ENCODE measurements around the gene PPARGC1A.
A peak's percentile ranks its signal among the peaks of the same experiment; 100 is the strongest.

Gene PPARGC1A

DNA sequence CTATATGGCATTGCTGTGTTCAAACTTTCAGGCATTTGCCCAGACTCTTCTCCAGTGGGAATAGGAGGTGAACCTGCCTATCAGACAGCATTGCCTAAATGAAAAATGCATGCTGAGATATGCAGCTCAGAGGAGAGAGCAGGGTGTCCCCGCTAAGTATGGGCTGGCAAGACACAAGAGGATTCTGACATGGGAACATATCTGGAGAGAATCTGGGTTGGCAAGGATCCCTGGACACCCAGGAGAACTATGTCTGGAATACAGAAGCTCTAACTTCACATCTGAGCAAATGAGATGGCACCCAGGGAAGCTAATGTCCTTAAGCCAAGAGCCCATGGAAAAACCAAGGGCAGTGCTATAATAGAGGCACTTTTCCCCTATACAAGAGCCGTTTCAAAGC lies 18.4 kb downstream of the PPARGC1A start:
- no peak overlapping the region for H3K4me3 ChIP-seq (ENCODE audit: low read depth, low read length)
- no peak for DNase-seq (ENCODE audit: low read depth)
- TF ChIP-seq, protein P1, sequence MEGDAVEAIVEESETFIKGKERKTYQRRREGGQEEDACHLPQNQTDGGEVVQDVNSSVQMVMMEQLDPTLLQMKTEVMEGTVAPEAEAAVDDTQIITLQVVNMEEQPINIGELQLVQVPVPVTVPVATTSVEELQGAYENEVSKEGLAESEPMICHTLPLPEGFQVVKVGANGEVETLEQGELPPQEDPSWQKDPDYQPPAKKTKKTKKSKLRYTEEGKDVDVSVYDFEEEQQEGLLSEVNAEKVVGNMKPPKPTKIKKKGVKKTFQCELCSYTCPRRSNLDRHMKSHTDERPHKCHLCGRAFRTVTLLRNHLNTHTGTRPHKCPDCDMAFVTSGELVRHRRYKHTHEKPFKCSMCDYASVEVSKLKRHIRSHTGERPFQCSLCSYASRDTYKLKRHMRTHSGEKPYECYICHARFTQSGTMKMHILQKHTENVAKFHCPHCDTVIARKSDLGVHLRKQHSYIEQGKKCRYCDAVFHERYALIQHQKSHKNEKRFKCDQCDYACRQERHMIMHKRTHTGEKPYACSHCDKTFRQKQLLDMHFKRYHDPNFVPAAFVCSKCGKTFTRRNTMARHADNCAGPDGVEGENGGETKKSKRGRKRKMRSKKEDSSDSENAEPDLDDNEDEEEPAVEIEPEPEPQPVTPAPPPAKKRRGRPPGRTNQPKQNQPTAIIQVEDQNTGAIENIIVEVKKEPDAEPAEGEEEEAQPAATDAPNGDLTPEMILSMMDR (IDR thresholded peaks at IDR 0.05; ENCODE audit: control insufficient read depth, extremely low read depth, insufficient read depth) = no peak

DNA sequence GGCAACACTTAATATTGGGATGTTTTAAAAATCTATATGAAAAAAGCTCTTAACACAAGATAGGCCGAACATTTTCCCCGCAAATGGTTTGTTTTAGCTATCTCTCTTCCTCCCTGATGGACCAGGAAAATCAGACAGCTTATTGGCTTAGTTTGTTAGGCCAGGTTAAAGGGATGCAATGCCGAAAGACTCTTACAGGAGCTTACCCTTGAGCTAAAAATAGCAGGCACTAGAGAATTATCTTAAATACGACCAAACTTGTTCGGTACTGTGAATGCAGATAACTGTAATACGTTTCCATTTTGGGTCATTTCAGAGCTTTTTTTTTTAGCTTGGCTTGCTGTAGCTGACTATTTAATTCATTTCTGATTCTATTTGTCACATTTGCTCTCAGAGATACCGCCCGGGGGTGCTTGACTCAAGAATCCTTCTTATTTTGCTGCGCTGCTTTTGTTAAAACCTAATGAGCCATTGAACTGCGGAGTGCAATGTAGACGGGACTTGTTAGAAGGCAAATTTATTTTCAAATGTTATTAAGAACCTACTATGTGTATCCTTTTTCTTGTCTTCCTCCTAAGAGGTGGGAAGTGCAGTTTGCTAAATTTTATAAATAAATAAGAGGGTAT lies 23.3 kb downstream of the PPARGC1A start:
- TF ChIP-seq, protein P1 (IDR thresholded peaks at IDR 0.05; ENCODE audit: control insufficient read depth, extremely low read depth, insufficient read depth) = no peak
- H3K4me3 ChIP-seq (ENCODE audit: low read depth, low read length) = no peak overlapping the region
- DNase-seq (ENCODE audit: low read depth) = no peak

DNA sequence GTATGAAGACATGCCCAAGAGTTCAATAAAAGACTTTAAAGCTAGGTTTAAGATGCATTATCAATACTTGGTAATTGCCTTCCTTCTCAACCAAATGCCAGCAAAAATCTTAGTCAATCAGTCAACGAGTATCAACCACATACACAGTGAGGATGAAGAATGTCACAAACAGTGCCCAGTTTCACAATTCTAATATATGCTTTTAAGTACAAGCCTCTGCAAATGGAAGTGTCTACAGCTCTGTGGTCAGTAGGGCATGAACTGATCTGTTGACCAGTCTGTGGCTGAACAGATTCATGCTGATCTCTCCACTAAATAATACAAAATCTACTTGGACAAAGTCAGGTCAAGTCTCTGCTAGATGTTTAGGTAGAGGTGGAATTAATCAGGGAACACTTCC lies 27.9 kb downstream of the PPARGC1A start:
- TF ChIP-seq, protein P1 (IDR thresholded peaks at IDR 0.05; ENCODE audit: control insufficient read depth, extremely low read depth, insufficient read depth) = no peak

DNA sequence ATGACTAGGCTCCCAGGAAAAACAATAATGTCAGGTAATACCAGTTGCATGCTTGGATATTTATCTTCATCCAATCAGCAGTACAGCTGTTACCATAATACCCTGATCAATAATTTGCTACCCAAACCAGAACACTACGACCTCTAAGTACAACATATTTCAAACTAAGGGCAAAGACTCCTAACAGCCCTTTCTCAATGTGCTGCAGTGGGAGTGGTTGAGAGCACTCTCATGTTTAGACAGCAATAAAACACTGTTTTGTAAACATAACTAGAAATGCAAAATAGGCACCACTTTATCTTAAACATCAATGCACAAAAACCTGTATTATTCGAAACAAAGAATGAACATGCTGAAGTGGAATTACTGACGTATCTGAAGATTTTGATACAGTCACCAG lies 28.9 kb downstream of the PPARGC1A start:
- DNase-seq (ENCODE audit: low read depth) = no peak
- no peak overlapping the region for H3K4me3 ChIP-seq (ENCODE audit: low read depth, low read length)
- TF ChIP-seq, protein P1 (IDR thresholded peaks at IDR 0.05; ENCODE audit: control insufficient read depth, extremely low read depth, insufficient read depth) = no peak

More for the DNA sequence above, 27.9 kb downstream of the PPARGC1A start:
- no peak for DNase-seq (ENCODE audit: low read depth)
- H3K4me3 ChIP-seq (ENCODE audit: low read depth, low read length) = no peak overlapping the region

DNA sequence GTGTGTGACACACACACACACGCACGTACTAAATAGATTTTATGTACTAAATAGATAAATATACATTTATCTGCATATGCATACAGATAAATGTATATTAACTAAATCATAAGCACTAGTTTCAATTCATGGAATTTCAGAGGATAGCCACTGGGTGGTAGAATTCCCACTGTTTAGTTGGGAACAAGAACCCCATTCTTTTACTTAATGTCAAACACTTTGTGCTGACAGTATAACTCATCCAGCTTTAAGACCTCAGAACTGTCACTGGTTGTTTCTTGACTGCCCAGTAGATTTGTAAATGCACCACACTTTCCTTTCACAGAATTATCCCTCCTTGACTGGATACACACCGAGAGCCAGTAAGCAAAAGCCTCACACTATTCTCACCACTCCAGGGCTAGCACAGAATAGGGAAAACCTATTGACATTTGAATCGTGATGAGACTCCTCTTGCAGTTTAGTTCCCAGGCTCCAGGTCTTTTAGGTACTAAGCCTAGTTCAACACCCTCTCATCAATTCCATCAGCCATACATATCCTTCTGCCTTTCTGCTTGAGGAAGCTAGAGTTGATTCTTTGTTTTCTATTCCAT lies 32.4 kb downstream of the PPARGC1A start:
- DNase-seq (ENCODE audit: low read depth) = no peak
- TF ChIP-seq, protein P1 (IDR thresholded peaks at IDR 0.05; ENCODE audit: control insufficient read depth, extremely low read depth, insufficient read depth) = peak; percentile 41; the same call in 1 of the 2 replicates
- no peak overlapping the region for H3K4me3 ChIP-seq (ENCODE audit: low read depth, low read length)

DNA sequence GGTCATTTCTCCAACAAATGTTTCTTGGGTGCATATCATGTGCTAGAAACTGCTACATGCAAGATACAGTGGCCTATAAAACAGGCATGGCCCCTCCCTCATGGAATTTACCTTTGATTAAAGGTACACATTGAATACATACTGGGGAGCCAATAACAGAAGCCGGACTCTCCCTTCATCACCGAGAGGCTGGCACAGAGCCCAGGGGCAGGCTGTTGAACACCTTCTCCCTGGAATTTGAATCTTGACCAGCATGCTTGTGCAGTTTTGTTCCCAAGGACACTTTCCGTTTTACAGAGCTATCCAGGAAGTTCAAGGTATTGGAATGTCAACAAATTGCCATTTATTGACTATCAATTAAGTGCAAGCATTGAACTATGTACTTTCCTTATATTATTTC lies 33.2 kb downstream of the PPARGC1A start:
- no peak overlapping the region for H3K4me3 ChIP-seq (ENCODE audit: low read depth, low read length)
- TF ChIP-seq, protein P1 (IDR thresholded peaks at IDR 0.05; ENCODE audit: control insufficient read depth, extremely low read depth, insufficient read depth) = no peak
- peak; percentile 41 for DNase-seq (ENCODE audit: low read depth)

Measured in LNCaP clone FGC (cell line).